Endothelial cell of umbilical vein (primary cell): ENCODE data around the gene ASCL5. TPM values are rescaled to one million over a fixed set of nuclear protein-coding genes. Genes with fewer than 3 reads are reported as not detected.

ENCODE experiments used
- BruUV-seq: library from RNA; stranded (reverse); fragments of 400-500 nt; replicated peaks from 2 replicates; lab custom pipeline; 2021; lab: Mats Ljungman, UMichigan
- CTCF ChIA-PET: fragments of 300-600, 350-600 bp; sonication (Branson Sonifier 250); formaldehyde crosslinking; loops from one replicate; lab custom pipeline; 2021; ENCODE audit warnings: antibody characterized with exemption, inconsistent platforms; lab: Charles Lee
- POLR2A ChIA-PET: fragments of 300-600, 350-600 bp; sonication (Branson Sonifier 250); formaldehyde crosslinking; loops from one replicate; lab custom pipeline; 2021; ENCODE audit warnings: antibody characterized with exemption, inconsistent platforms; lab: Charles Lee
- DNase-seq: peaks from one replicate; pipeline ENCODE4 v3.0.0-alpha.2; 2011; ENCODE audit warnings: low read depth, low spot score
- FAIRE-seq: peaks from 2 replicates; lab custom pipeline; 2011; peaks lifted over from hg19 to GRCh38; lab: Jason Lieb, UNC
- H2AFZ ChIP-seq: 2 replicates; pipeline ENCODE4 v1.6.0; 2012; ENCODE audit warnings: low read depth, low read length, control low read depth, inconsistent platforms
- H3K27ac ChIP-seq: 2 replicates; pipeline ENCODE4 v1.5.1; 2011; ENCODE audit warnings: low read depth, mild to moderate bottlenecking, control low read depth, low read length, moderate library complexity; ENCODE audit not compliant: insufficient read depth
- H3K27me3 ChIP-seq, 2 experiments: 2 replicates each; pipeline versions ENCODE4 v1.6.0 to v1.6.1; 2011; ENCODE audit warnings: low read length in 2 of 2, mixed read lengths in 1 of 2; ENCODE audit not compliant: control insufficient read depth in 2 of 2, insufficient read depth in 2 of 2
- H3K36me3 ChIP-seq, 2 experiments: 2 replicates in 1 of 2; 3 replicates in 1 of 2; pipeline ENCODE4 v1.5.1; 2011; ENCODE audit warnings: low read length in 2 of 2, mild to moderate bottlenecking in 1 of 2, moderate library complexity in 1 of 2; ENCODE audit not compliant: control insufficient read depth in 2 of 2, insufficient read depth in 2 of 2; ENCODE audit errors: extremely low read depth in 1 of 2
- H3K4me1 ChIP-seq: 3 replicates; pipeline ENCODE4 v1.5.1; 2011; ENCODE audit warnings: mild to moderate bottlenecking, low read length; ENCODE audit not compliant: control insufficient read depth, insufficient read depth; ENCODE audit errors: extremely low read depth
- H3K4me2 ChIP-seq: 2 replicates; pipeline ENCODE4 v1.6.1; 2011; ENCODE audit warnings: low read length, control low read depth, mixed read lengths; ENCODE audit not compliant: insufficient read depth
- H3K4me3 ChIP-seq, 3 experiments: fragments of 200-600 bp in 1 of 3; sonication (generic), shearing (Covaris generic) in 1 of 3; replicated peaks in 1 of 3; 2 replicates each; pipeline ENCODE4 v1.5.1; 2011 to 2016; ENCODE audit warnings: control low read depth in 3 of 3, low read length in 3 of 3, mild to moderate bottlenecking in 2 of 3, inconsistent platforms in 1 of 3, low read depth in 1 of 3, moderate library complexity in 1 of 3; ENCODE audit not compliant: insufficient read depth in 1 of 3
- H3K79me2 ChIP-seq: 2 replicates; pipeline ENCODE4 v1.6.0; 2012; ENCODE audit warnings: low read length, inconsistent platforms; ENCODE audit not compliant: control insufficient read depth, insufficient read depth
- H3K9ac ChIP-seq: replicated peaks from 2 replicates; pipeline ENCODE3; 2011; ENCODE audit warnings: low read length, control low read depth; ENCODE audit not compliant: insufficient read depth; ENCODE audit errors: extremely low read depth
- H3K9me1 ChIP-seq: replicated peaks from 3 replicates; pipeline ENCODE4 v1.6.0; 2011; ENCODE audit warnings: mild to moderate bottlenecking, low read length; ENCODE audit not compliant: control insufficient read depth, insufficient read depth; ENCODE audit errors: extremely low read depth
- H3K9me3 ChIP-seq: replicated peaks from 2 replicates; pipeline ENCODE4 v1.5.1; 2012; ENCODE audit warnings: low read length, inconsistent platforms; ENCODE audit not compliant: control insufficient read depth, insufficient read depth
- H4K20me1 ChIP-seq: replicated peaks from 2 replicates; pipeline ENCODE3; 2011; ENCODE audit warnings: mild to moderate bottlenecking, low read length; ENCODE audit not compliant: control insufficient read depth, insufficient read depth; ENCODE audit errors: extremely low read depth
- CTCF ChIP-seq, 2 donors: IDR thresholded peaks; 1 replicate in 1 of 2; 2 replicates in 1 of 2; pipeline ENCODE4 v1.5.1; 2011; ENCODE audit warnings: low read length in 2 of 2, mild to moderate bottlenecking in 2 of 2, moderate library complexity in 2 of 2, control low read depth in 1 of 2, inconsistent platforms in 1 of 2, low read depth in 1 of 2; ENCODE audit not compliant: insufficient read depth in 1 of 2; ENCODE audit errors: extremely low read depth in 1 of 2
- EZH2 ChIP-seq: IDR thresholded peaks from 2 replicates; pipeline ENCODE4 v1.6.1; 2012; ENCODE audit warnings: borderline replicate concordance, low read depth, mild to moderate bottlenecking, moderate library complexity, low read length, inconsistent platforms; ENCODE audit not compliant: severe bottlenecking
- FOS ChIP-seq: IDR thresholded peaks from 2 replicates; pipeline ENCODE4 v1.6.1; 2011; ENCODE audit warnings: mild to moderate bottlenecking, low read length, moderate library complexity, borderline replicate concordance; ENCODE audit not compliant: insufficient read depth
- GATA2 ChIP-seq: IDR thresholded peaks from 2 replicates; pipeline ENCODE4 v1.7.0; 2011; ENCODE audit warnings: low read depth, mild to moderate bottlenecking, moderate library complexity, mixed read lengths, low read length; ENCODE audit not compliant: insufficient read length, insufficient read depth
- JUN ChIP-seq: IDR thresholded peaks from 2 replicates; pipeline ENCODE4 v1.6.1; 2011; ENCODE audit warnings: borderline replicate concordance, low read depth; ENCODE audit not compliant: insufficient read length, insufficient read depth
- MAX ChIP-seq: IDR thresholded peaks from 2 replicates; pipeline ENCODE4 v1.6.1; 2011; ENCODE audit not compliant: insufficient read depth, insufficient read length
- MYC ChIP-seq: IDR thresholded peaks from one replicate; pipeline ENCODE4 v1.6.1; 2011; ENCODE audit warnings: mild to moderate bottlenecking, low read depth, low read length
- POLR2A ChIP-seq: IDR thresholded peaks from 2 replicates; pipeline ENCODE4 v1.6.1; 2012; ENCODE audit warnings: low read depth, mild to moderate bottlenecking, control low read depth, low read length
- POLR2AphosphoS5 ChIP-seq: IDR thresholded peaks from 2 replicates; pipeline ENCODE4 v1.6.1; 2012; ENCODE audit warnings: low read depth, mild to moderate bottlenecking, control low read depth, low read length, moderate library complexity; ENCODE audit not compliant: insufficient read depth
- dilution Hi-C: fragments of 300-500 bp; cut with MboI; formaldehyde crosslinking; loops from one replicate; pipeline ENCODE4 v1.15.0; 2019; ENCODE audit warnings: low sequenced_read_pairs; ENCODE audit not compliant: extremely low pct_ligation_motif_present
- intact Hi-C: fragments of 100-400 bp; cut with micrococcal nuclease; formaldehyde crosslinking; loops from one replicate; pipeline ENCODE4 v1.10.0; 2022
- polyA plus RNA-seq, 4 experiments: library from polyadenylated mRNA; depleted of rRNA in 3 of 4; stranded (reverse) in 3 of 4; unstranded in 1 of 4; fragments of >200 nt; gene quantifications; 2 replicates each; pipeline versions ENCODE4 v1.2.1 to v1.2.3, GENCODE V29; 2011 to 2012; ENCODE audit warnings: missing spikeins in 1 of 4
- total RNA-seq: library from RNA; stranded (reverse); gene quantifications from 2 replicates; pipeline ENCODE4 v1.2.3, GENCODE V29; 2021

The ASCL5 gene
- total and polyA plus RNA-seq, 2 donors (not counting 3 experiments of a cell fraction or from before 2014, with no cell fraction given), result not detected

- Histone ChIP-seq H3K4me3 (no peak overlapping the region), H3K9me3 (no peaks in the 10 kb centered on the region), H3K36me3 (no peaks in the 10 kb centered on the region), H3K4me2 (no peak overlapping the region), H3K4me1 (peaks cover 9% of the 10 kb centered on the region), H3K79me2 (no peaks in the 10 kb centered on the region), H3K27ac (no peak overlapping the region), H3K27me3 (peaks cover 8 to 13% of the 10 kb centered on the region in 2 experiments), H4K20me1 (no peaks in the 10 kb centered on the region), H2AFZ (no peak overlapping the region), H3K9me1 (no peaks in the 10 kb centered on the region), H3K9ac (no peak overlapping the region)
- intact Hi-C loops, result no loop called here
- dilution Hi-C loops, result no loop called here
- ChIA-PET POLR2A (interaction anchor here (0.5 kb wide), 1 partner anchor 70 kb away, joined by 3 read pairs; no protein-coding TSS in a partner anchor), CTCF (interaction anchor here (1.3 to 1.9 kb wide), 2 partner anchors 12 to 23 kb away, joined by 4 to 6 read pairs; no protein-coding TSS in a partner anchor)
- no TSS peak for BruUV-seq
- TF ChIP-seq EZH2 (no peak), MYC (no peak), FOS (no peak), POLR2A (no peak), GATA2 (no peak), POLR2AphosphoS5 (no peak), JUN (no peak), CTCF (IDR thresholded peaks at IDR 0.05; ENCODE audit: extremely low read depth in 1 of 2, insufficient read depth in 1 of 2, low read depth in 1 of 2, low read length in 2 of 2) (no peak), MAX (no peak)
- no peak for FAIRE-seq
- no peak for DNase-seq
Observed at GRCh38 chr1:201172326-201172725, 45.3 kb upstream of the ASCL5 start.
